Pons (tissue), 1 donor: ENCODE data around the gene COMTD1.
A peak's percentile ranks its signal among the peaks of the same experiment; 100 is the strongest.

Experiments
- DNase-seq: peaks from one replicate; pipeline ENCODE4 v3.0.0-alpha.2; 2016; ENCODE audit warnings: low spot score

Gene COMTD1

GRCh38 chr10:75245354-75246250, 9.8 kb upstream of the COMTD1 start:
- no peak for DNase-seq

- no peak for DNase-seq
Measured at GRCh38 chr10:75244487-75245353, 9.0 kb upstream of the COMTD1 start.

DNA sequence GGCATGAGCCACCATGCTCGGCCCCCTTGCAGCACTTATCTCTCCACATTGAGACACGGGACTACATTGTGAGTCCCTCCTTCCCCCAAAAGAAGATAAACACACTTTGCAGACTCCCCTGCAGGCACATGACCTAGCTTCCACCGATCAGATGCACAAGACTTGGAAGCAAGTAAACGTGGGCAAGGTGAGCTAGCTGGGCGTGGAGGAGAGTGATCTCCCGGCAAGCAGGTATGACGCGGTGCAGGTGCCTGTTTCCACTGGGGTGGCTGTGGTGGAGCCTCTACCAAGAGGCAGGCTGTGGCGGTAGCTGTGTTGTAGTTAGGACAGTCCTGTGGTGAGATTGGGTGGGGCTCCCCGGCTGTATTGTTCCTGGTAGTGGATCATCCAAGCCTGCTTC, 7.7 kb upstream of the COMTD1 start:
- DNase-seq: no peak

GRCh38 chr10:75240329-75241076, 4.7 kb upstream of the COMTD1 start:
- no peak for DNase-seq

- DNase-seq: no peak
Measured at GRCh38 chr10:75239096-75239790, 3.5 kb upstream of the COMTD1 start.

- no peak for DNase-seq
Measured at GRCh38 chr10:75238182-75239095, 2.7 kb upstream of the COMTD1 start.

DNA sequence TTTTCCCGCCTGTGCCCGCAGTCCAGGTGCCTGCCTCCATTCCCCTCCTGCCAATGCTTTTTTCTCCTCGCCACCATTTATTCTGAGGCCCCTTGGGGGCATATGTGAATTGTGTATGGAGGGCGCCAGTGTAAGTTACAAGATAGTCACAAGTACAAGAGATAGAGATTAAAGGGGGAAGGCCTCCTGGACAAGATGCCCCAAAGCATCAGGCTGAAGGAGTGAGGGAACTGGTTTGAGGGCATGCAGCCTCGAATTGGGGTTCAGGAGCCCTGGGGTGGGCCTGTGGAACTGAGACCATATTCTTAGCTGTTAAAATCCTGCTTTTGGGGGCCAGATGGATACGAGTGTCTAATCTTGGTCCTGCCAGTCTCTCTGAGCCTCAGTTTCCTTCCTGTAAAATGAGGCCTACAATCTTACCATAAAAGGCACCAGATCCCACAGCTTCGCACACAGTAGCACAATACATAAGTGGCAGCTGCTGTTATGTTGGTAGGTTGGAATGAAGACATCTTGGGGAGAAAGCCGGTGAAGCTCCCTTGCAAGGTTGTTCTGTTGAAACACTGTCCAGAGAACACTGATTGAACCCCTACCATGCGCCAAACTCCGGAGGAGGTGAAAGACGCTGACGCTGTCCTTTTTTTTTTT, 545 bp upstream of the COMTD1 start:
- DNase-seq: peak; percentile 10

- no peak for DNase-seq
Measured at GRCh38 chr10:75234683-75235374, 928 bp downstream of the COMTD1 start.

DNA sequence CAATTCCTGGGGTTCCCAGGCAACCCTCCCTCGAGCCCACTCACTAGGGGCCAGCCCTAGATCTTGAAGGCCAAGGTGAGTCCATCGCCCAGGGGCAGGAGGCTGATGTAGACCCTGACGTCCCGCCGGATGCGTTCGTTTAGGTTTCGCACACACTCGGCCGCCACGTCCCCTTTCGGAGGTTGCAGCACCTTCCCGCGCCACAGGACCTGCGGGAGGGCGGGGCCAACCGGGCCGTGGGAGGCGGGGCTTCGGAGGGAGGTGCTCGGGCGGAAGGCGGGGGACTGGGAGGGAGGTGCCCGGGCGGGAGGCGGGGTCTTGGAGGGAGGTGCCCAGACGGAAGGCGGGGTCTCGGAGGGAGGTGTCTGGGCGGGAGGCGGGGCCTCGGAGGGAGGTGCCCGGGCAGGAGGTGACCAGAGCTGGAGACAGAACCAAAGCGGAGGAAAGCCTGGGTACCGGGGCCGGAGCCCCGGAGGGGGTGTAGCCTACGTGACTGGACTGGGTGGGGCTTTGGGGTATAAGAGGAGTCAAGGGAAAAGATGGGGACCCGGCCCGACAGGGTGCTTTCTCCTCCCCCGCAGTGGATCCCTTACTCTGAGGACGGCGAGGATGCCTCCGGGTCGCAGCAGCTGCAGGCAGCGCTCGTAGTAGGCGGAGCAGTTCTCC, 1.6 kb downstream of the COMTD1 start:
- DNase-seq: peak; percentile 47

GRCh38 chr10:75233444-75234016, 2.2 kb downstream of the COMTD1 start:
- DNase-seq: no peak

DNA sequence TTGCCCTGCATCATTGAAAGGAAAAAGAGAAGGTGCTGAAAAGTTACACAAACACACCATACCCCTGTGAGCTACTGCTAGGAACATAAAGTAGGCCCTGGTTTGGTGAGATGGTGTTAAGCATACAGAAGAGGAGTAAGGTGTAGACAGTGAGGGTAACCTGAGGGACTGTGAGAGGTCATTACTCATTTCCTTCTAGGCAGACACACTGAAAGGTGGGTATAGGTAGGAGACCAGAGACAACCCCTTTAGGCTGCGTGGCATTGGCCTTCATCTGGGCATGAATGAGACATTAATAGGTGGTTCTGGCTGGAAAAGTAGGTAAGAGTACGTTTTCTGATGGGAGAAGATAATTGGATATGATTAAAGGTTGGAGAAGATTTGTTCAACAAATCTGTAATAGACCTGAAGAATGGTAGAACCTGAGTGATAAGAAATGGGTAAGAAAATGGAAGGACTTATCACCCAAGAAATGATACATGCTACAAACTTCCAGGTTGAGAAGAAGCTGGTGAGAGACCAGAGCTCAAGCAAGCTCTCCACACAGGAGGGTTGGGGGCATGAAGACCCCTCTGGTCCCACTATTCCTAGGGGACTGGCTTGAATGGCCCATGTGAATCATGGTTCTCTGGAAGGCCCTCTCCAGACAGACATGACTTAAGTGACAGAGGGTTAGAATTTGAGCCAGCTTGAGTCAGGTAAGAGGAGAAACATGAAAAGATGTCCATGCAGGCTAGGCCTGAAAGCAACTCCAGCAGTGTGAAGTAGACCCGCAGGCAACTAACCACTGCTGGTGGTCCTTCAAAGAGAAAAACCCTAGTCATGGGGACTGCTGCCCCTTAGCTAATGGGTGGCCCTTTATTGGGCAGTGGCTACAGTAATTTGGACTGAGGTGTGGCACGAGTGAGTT, 3.8 kb downstream of the COMTD1 start:
- DNase-seq: no peak

DNA sequence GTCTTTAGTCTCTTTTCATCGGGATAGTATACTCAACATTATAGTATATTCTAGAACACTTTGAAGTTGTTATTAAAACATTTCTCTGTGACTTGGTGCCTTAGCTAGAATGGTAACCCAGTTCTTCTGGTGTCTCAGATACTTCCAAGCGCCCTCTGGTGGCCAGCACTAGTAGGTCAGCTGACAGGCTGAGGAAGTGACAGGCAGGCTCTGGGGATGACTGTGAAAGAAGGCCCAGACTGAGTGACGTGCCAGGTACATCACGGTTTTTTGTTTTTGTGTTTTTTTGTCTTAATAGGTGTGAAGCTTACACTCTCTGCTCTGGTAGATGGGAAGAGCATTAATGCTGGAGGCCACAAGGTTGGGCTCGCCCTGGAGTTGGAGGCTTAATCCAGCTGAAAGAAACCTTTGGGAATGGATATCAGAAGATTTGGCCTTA, 5.1 kb downstream of the COMTD1 start:
- DNase-seq: peak; percentile 92

- no peak for DNase-seq
Measured at GRCh38 chr10:75229971-75230370, 5.8 kb downstream of the COMTD1 start.

DNA sequence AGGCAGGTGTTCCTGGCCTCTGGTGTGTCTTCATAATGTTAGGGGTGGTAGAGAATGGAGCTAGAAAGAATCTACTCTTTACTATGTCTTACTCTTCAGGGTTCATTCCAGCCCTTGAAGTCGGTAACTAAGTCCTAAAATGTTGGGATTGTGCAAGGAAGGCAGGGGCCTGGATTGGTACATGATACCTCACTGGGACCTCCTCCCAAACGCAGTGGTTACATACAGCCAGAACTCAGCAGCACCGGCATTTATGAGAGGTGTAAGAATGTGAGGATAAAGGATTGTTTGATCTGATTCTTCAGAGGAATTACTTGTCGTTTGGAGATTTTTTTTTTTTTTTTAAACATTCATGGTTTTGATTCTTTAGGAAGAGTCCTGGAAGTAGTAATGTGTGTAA, 6.9 kb downstream of the COMTD1 start:
- DNase-seq: no peak

GRCh38 chr10:75228278-75228677, 7.5 kb downstream of the COMTD1 start:
- DNase-seq: no peak

GRCh38 chr10:75226656-75227055, 9.1 kb downstream of the COMTD1 start:
- DNase-seq: no peak

DNA sequence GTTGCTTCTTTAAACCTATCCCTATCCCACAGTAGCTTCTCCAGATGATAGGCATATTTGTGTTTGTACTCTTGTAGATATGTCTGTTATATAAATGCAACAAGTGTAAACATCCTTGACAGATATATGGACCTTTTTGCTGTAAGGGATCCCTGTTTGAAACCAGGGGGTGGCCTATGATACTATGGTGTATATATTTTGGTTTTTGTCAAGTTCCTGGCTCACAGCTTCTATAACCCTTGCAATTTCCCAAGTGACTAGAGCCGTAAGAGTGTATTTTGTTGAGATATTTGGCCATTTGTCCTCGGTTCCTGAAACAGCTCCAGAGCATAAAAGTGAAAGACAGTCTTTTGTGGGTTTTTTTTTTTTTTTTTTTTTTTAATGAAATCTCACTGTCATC, 9.7 kb downstream of the COMTD1 start:
- no peak for DNase-seq
